Ovary (tissue), 3 donors: ENCODE measurements around the gene LEPR.

ENCODE experiments used
- POLR2A ChIP-seq: fragments of 450-650 bp; IDR thresholded peaks from one replicate; pipeline ENCODE4 v1.6.1; 2017; ENCODE audit warnings: antibody characterized with exemption, mild to moderate bottlenecking, moderate library complexity
- TF ChIP-seq, protein P1 (sequence below), 3 donors: fragments of 450-650 bp in 2 of 3; fragments of 200-600 bp in 1 of 3; IDR thresholded peaks; one replicate each; pipeline versions ENCODE4 v1.5.1 to v1.8.0; 2016 to 2022; ENCODE audit warnings: antibody characterized with exemption in 3 of 3, mild to moderate bottlenecking in 1 of 3
- donor health status: DM: no; HTN: no; CAD: no.

GRCh38 chr1:65404941-65405340 lies 15.5 kb upstream of the LEPR start:
- no peak for TF ChIP-seq POLR2A
- TF ChIP-seq, protein P1, sequence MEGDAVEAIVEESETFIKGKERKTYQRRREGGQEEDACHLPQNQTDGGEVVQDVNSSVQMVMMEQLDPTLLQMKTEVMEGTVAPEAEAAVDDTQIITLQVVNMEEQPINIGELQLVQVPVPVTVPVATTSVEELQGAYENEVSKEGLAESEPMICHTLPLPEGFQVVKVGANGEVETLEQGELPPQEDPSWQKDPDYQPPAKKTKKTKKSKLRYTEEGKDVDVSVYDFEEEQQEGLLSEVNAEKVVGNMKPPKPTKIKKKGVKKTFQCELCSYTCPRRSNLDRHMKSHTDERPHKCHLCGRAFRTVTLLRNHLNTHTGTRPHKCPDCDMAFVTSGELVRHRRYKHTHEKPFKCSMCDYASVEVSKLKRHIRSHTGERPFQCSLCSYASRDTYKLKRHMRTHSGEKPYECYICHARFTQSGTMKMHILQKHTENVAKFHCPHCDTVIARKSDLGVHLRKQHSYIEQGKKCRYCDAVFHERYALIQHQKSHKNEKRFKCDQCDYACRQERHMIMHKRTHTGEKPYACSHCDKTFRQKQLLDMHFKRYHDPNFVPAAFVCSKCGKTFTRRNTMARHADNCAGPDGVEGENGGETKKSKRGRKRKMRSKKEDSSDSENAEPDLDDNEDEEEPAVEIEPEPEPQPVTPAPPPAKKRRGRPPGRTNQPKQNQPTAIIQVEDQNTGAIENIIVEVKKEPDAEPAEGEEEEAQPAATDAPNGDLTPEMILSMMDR (IDR thresholded peaks at IDR 0.05) = no peak
